Left renal pelvis (tissue), 4 donors: ENCODE data around the gene SBSN. TPM values are rescaled to one million over a fixed set of nuclear protein-coding genes. Genes with fewer than 3 reads are reported as not detected.

ENCODE experiments used
- DNase-seq, 4 donors: peaks; one replicate each; pipeline ENCODE4 v3.0.0-alpha.2; 2013; ENCODE audit warnings: low read depth in 4 of 4, low spot score in 3 of 4
- polyA plus RNA-seq, 4 donors: library from polyadenylated mRNA; unstranded; fragments of 120-200 nt; gene quantifications; one replicate each; pipeline ENCODE4 v1.2.1, GENCODE V29; 2013; ENCODE audit not compliant: insufficient read length in 4 of 4

The SBSN gene
- polyA plus RNA-seq, 4 donors = 0.11 TPM; not detected in 3

DNA sequence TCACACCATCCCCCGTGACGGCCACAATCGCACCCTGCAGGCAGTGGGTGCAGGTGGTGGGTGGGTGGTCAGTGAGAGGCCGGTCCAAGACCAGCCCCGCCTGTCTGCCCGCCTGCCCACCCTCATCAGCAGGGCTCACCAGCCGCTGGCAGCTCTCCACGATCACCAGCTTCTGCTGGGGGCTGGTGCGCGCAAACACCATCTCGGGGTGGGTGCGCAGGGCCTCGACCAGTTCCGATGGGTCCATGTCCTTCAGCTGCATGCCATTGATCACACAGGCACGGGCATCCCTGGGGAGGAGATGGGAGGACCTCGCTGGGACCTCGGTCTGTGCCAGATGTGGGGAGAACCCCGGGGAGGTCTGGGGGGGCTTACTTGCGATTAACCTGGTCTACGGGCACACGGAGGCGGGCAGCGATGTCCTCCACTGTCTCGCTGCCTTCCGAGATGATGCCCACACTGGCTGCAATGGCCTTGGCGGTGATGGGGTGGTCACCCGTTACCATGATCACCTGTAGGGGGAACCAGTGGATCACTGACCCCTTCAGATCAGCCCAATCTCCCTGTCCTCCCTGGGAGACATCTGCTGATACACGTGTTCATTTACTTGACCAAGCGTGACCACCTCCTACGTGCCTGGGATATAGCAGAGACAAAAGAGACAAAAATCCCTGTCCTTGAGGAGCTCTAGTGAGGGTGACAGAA lies 27.3 kb upstream of the SBSN start:
- DNase-seq = no peak

- DNase-seq = no peak
Measured at GRCh38 chr19:35554076-35554475, 26.0 kb upstream of the SBSN start.

GRCh38 chr19:35553385-35554000 lies 25.4 kb upstream of the SBSN start:
- no peak for DNase-seq

DNA sequence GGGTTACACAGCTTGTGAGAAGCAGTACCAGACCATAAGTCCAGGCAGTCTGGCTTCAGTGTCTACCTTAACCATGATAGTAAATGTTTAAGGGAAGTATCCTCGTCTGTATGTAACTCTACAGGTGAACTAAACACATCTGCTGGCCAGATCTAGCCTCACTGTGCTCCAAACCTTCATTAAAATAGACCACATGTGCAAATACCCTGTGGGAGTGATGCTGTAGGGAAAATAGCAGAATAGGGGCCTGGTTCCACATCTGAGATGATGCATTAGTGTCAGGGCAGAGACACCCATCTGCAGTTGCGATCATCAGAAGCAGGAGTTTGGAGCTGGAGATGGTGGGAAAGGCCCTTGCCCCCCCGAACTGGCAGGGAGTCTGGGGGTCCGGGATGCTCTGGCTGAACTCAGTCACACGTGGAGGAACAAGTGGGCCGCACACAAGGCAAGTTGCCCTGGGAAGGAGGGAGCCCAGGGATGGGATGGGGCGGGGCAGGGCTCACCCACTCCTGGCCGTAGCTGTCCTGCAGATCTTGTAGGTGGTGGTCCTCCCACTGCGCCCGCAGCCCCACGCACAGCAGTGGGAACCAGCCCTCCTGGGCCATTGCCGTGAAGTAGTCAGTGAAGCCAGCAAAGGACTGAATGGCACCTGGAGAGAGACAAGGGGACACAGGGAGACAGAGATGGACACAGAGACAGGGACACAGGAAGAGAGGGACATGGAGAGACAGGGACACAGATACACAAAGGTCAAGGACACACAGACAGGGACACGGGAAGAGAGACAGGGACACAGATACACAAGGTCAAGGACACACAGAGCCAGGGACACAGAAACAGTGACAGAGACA lies 24.6 kb upstream of the SBSN start:
- DNase-seq = no peak

- no peak for DNase-seq
Measured at GRCh38 chr19:35551091-35551810, 23.1 kb upstream of the SBSN start.

GRCh38 chr19:35549879-35550523 lies 21.9 kb upstream of the SBSN start:
- DNase-seq = no peak

DNA sequence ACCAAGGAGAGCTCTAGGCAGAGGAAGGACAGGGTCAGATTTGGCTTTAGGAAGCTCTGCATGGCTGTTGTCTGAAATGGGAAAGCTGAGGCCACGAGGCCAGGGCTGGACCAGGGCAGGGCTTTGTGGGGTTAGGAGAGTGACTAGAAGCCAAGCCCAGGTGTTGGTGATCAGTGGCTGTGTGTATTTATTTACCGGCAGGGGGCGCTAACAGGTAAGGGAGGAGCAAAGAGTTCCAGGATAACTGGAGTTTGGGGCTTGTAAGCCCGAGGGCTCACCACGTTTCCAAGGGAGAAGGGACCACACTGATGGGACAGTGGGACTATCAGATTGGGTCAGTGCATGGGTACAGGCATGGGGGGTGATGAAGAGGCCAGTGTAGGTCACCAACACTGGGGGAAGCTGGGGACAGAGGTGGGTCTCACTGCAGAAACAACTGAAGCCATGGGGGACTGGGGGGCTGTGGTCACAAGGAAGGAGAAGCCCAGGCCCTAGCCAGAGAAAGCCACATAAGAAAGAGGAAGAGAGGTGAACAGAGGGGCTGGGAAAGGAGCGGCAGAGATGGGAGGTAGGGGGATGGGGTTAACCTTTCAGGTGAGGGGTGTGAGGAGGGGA lies 21.2 kb upstream of the SBSN start:
- DNase-seq = peak in 3 of 4 donors; percentile 25 to 50 (median 49)

- no peak for DNase-seq
Measured at GRCh38 chr19:35546532-35546931, 18.4 kb upstream of the SBSN start.

GRCh38 chr19:35545855-35546381 lies 17.8 kb upstream of the SBSN start:
- DNase-seq = no peak

DNA sequence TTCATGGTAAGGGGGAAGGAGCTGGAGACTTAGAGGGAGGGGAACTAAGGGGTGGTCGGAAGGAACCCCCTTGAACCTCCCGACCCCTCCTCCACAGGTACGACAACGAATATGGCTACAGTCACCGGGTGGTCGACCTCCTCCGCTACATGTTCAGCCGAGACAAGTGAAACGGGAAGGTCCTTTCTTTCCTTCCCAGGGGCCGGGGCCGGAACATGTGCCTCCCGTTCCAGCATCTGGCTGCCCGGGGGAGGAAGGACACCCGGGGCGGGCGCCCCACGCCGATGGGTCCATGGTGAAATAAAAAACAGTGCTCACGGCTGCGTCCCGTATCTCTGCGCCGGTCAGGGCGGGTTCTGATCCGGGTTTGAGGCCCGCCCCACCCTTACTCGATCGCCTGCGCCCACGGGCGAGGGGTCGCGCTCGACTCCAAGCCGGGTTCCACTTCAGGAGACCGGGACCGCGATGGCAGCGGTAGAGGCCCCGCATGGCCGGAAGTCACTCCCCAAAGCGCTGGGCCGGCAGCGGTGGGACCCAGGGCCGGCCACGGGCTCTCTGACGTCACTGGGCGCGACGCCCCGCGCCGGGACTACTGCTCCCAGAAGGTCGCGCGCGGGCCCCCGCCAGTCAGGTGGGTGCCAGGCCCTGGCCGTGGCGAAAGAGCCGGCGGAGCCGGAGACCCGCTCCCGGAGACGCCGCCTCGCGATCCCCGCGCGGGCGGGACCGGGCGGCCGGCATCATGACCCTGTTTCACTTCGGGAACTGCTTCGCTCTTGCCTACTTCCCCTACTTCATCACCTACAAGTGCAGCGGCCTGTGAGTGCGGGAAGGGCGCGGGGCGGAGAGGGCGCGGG lies 17.1 kb upstream of the SBSN start, which contains the start of gene TMEM147:
Gene TMEM147 (plus strand): TSS at position 626 of the 854 bp plus-strand sequence. CDS start 114 bp downstream, at position 740.
- DNase-seq = peak; percentile 71 to 83 (median 73)

- no peak for DNase-seq
Measured at GRCh38 chr19:35544110-35544802, 16.1 kb upstream of the SBSN start.

- no peak for DNase-seq
Measured at GRCh38 chr19:35543280-35544109, 15.4 kb upstream of the SBSN start.

- DNase-seq = no peak
Measured at GRCh38 chr19:35542209-35542608, 14.1 kb upstream of the SBSN start.

- no peak for DNase-seq
Measured at GRCh38 chr19:35540356-35540927, 12.3 kb upstream of the SBSN start.

GRCh38 chr19:35539850-35540249 lies 11.7 kb upstream of the SBSN start:
- no peak for DNase-seq

DNA sequence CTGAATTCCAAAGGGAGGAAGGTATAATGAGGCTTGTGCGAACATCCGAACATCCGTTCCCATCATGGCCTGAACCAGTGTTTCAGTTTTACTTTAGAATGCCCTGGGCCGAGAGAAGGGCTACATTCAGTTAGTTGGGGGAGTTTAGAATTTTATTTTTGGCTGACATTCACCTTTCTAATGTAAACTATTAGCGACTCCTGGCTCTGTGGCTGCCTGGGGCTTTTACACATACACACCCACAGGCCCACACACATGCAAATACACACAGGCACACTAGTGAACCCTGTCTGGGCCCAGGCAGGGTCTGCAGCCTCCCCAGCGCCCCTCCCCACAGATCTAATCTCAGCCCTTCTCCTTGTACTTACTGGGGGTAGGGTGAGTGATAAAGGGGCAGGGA lies 11.2 kb upstream of the SBSN start:
- DNase-seq = no peak
